Neural progenitor cell (in vitro differentiated cells): ENCODE data around the gene SMAD2. TPM values are rescaled to one million over a fixed set of nuclear protein-coding genes. Genes with fewer than 3 reads are reported as not detected.

Source experiments
- DNase-seq: peaks from one replicate; pipeline ENCODE4 v3.0.0-alpha.2; 2016; ENCODE audit warnings: low spot score
- H2AFZ ChIP-seq: fragments of 200-600 bp; sonication (generic); replicated peaks from 2 replicates; pipeline ENCODE4 v1.6.1; 2016; ENCODE audit warnings: antibody characterized with exemption
- H3F3A ChIP-seq: fragments of 200-600 bp; sonication (generic); 2 replicates; pipeline ENCODE4 v1.6.1; 2016; ENCODE audit warnings: antibody characterized with exemption, low read depth
- H3K27ac ChIP-seq: fragments of 200-600 bp; sonication (generic); 2 replicates; pipeline ENCODE4 v1.5.1; 2016; ENCODE audit warnings: mild to moderate bottlenecking
- H3K27me3 ChIP-seq: fragments of 200-600 bp; sonication (generic); 2 replicates; pipeline ENCODE4 v1.6.1; 2016; ENCODE audit warnings: mild to moderate bottlenecking, moderate library complexity
- H3K36me3 ChIP-seq: fragments of 200-600 bp; sonication (generic); 2 replicates; pipeline ENCODE4 v1.5.1; 2016
- H3K4me1 ChIP-seq: fragments of 200-600 bp; sonication (generic); 2 replicates; pipeline ENCODE4 v1.6.1; 2016; ENCODE audit warnings: mixed run types
- H3K4me2 ChIP-seq: fragments of 200-600 bp; sonication (generic); 2 replicates; pipeline ENCODE4 v1.6.1; 2016
- H3K4me3 ChIP-seq: fragments of 200-600 bp; sonication (generic); 2 replicates; pipeline ENCODE4 v1.5.1; 2016
- H3K79me2 ChIP-seq: fragments of 200-600 bp; sonication (generic); 2 replicates; pipeline ENCODE4 v1.6.1; 2016; ENCODE audit warnings: low read depth
- H3K9ac ChIP-seq: fragments of 200-600 bp; sonication (generic); 2 replicates; pipeline ENCODE4 v1.6.1; 2016
- H3K9me3 ChIP-seq: fragments of 200-600 bp; sonication (generic); 2 replicates; pipeline ENCODE4 v1.5.1; 2016; ENCODE audit warnings: low read depth
- H4K20me1 ChIP-seq: fragments of 200-600 bp; sonication (generic); 2 replicates; pipeline ENCODE4 v1.6.1; 2016; ENCODE audit warnings: low read depth
- H3K27ac Mint-ChIP-seq: 3 replicates; pipeline ENCODE4 v1.8.0; 2021; ENCODE audit warnings: mixed read lengths
- H3K27me3 Mint-ChIP-seq: 2 replicates; pipeline ENCODE4 v1.8.0; 2022; ENCODE audit warnings: low read depth, mild to moderate bottlenecking, inconsistent platforms, moderate library complexity, mixed read lengths; ENCODE audit not compliant: insufficient read depth
- H3K36me3 Mint-ChIP-seq: 3 replicates; pipeline ENCODE4 v1.8.0; 2021; ENCODE audit warnings: mixed read lengths
- H3K4me1 Mint-ChIP-seq: 3 replicates; pipeline ENCODE4 v1.8.0; 2021; ENCODE audit warnings: mixed read lengths
- H3K4me3 Mint-ChIP-seq: 3 replicates; pipeline ENCODE4 v1.8.0; 2021; ENCODE audit warnings: mild to moderate bottlenecking, moderate library complexity, mixed read lengths
- H3K9me3 Mint-ChIP-seq: 3 replicates; pipeline ENCODE4 v1.8.0; 2020; ENCODE audit warnings: mixed read lengths
- CTCF ChIP-seq: fragments of 200-600 bp; sonication (generic); IDR thresholded peaks from 2 replicates; pipeline ENCODE4 v1.5.1; 2017; ENCODE audit warnings: antibody characterized with exemption, mild to moderate bottlenecking
- EZH2 ChIP-seq: fragments of 200-600 bp; sonication (generic); IDR thresholded peaks from 2 replicates; pipeline ENCODE4 v1.6.1; 2017; ENCODE audit warnings: antibody characterized with exemption, mild to moderate bottlenecking, moderate library complexity
- EZH2phosphoT487 ChIP-seq: fragments of 200-600 bp; sonication (generic); IDR thresholded peaks from 2 replicates; pipeline ENCODE4 v1.6.1; 2017; ENCODE audit warnings: antibody characterized with exemption
- total RNA-seq: library from RNA; depleted of rRNA; stranded (reverse); fragments of >200 nt; gene quantifications from 2 replicates; pipeline ENCODE4 v1.2.3, GENCODE V29; 2015; ENCODE audit warnings: low replicate concordance

SMAD2 gene
- total RNA-seq, 1 donor from 2014 or later = 233 TPM

GRCh38 chr18:47883771-47884413, 46.6 kb downstream of the SMAD2 start:
- peaks cover 35% of the 10 kb centered on the region for H3K36me3 Mint-ChIP-seq
- DNase-seq = no peak
- Histone ChIP-seq H3K9ac (no peak overlapping the region), H2AFZ (no peak overlapping the region), H3K4me1 (no peaks in the 10 kb centered on the region), H3K4me2 (no peak overlapping the region), H4K20me1 (peaks cover 91% of the 10 kb centered on the region), H3K4me3 (no peak overlapping the region), H3K36me3 (peaks cover 11% of the 10 kb centered on the region), H3F3A (peaks cover 27% of the 10 kb centered on the region), H3K79me2 (peaks cover 100% of the 10 kb centered on the region), H3K27ac (no peak overlapping the region), H3K9me3 (no peaks in the 10 kb centered on the region), H3K27me3 (no peaks in the 10 kb centered on the region)
- H3K27ac Mint-ChIP-seq = no peak overlapping the region
- no peaks in the 10 kb centered on the region for H3K4me1 Mint-ChIP-seq
- no peaks in the 10 kb centered on the region for H3K27me3 Mint-ChIP-seq
- TF ChIP-seq CTCF (no peak), EZH2phosphoT487 (no peak), EZH2 (no peak)
- no peak overlapping the region for H3K4me3 Mint-ChIP-seq
- no peaks in the 10 kb centered on the region for H3K9me3 Mint-ChIP-seq

GRCh38 chr18:47882641-47883040, 47.8 kb downstream of the SMAD2 start:
- H3K36me3 ChIP-seq = peaks cover 7% of the 10 kb centered on the region
- peaks cover 100% of the 10 kb centered on the region for H3K79me2 ChIP-seq
- no peak overlapping the region for H3K9ac ChIP-seq
- H3K4me1 Mint-ChIP-seq = no peaks in the 10 kb centered on the region
- TF ChIP-seq CTCF = no peak
- TF ChIP-seq EZH2phosphoT487 = no peak
- TF ChIP-seq EZH2 = no peak
- H4K20me1 ChIP-seq = peaks cover 91% of the 10 kb centered on the region
- H3K27me3 ChIP-seq = no peaks in the 10 kb centered on the region
- DNase-seq = no peak
- no peaks in the 10 kb centered on the region for H3K9me3 Mint-ChIP-seq
- no peak overlapping the region for H3K27ac Mint-ChIP-seq
- H3K9me3 ChIP-seq = no peaks in the 10 kb centered on the region
- no peak overlapping the region for H3K4me2 ChIP-seq
- H3K4me3 ChIP-seq = no peak overlapping the region
- no peak overlapping the region for H2AFZ ChIP-seq
- no peak overlapping the region for H3K27ac ChIP-seq
- H3K4me1 ChIP-seq = no peaks in the 10 kb centered on the region
- no peak overlapping the region for H3K4me3 Mint-ChIP-seq
- no peaks in the 10 kb centered on the region for H3K27me3 Mint-ChIP-seq
- peaks cover 20% of the 10 kb centered on the region for H3F3A ChIP-seq
- H3K36me3 Mint-ChIP-seq = peaks cover 30% of the 10 kb centered on the region

GRCh38 chr18:47881752-47882455, 48.6 kb downstream of the SMAD2 start:
- Mint-ChIP-seq H3K4me3 (no peak overlapping the region), H3K27me3 (no peaks in the 10 kb centered on the region), H3K36me3 (peaks cover 24% of the 10 kb centered on the region), H3K4me1 (no peaks in the 10 kb centered on the region), H3K9me3 (no peaks in the 10 kb centered on the region), H3K27ac (no peak overlapping the region)
- Histone ChIP-seq H4K20me1 (peaks cover 91% of the 10 kb centered on the region), H3K4me1 (no peaks in the 10 kb centered on the region), H3F3A (peaks cover 20% of the 10 kb centered on the region), H3K79me2 (peaks cover 100% of the 10 kb centered on the region), H2AFZ (no peak overlapping the region), H3K27ac (no peak overlapping the region), H3K36me3 (peaks cover 12% of the 10 kb centered on the region), H3K27me3 (no peaks in the 10 kb centered on the region), H3K9ac (no peak overlapping the region), H3K9me3 (no peaks in the 10 kb centered on the region), H3K4me2 (no peak overlapping the region), H3K4me3 (no peak overlapping the region)
- TF ChIP-seq CTCF (no peak), EZH2 (no peak), EZH2phosphoT487 (no peak)
- no peak for DNase-seq
